Measurements from ENCODE around the gene CLASP1.
"Not testable (repeated sequence)": the region's sequence is repeated elsewhere in the genome, so short reads cannot be mapped to it uniquely, and the experiment has no call there.

Gene CLASP1

DNA sequence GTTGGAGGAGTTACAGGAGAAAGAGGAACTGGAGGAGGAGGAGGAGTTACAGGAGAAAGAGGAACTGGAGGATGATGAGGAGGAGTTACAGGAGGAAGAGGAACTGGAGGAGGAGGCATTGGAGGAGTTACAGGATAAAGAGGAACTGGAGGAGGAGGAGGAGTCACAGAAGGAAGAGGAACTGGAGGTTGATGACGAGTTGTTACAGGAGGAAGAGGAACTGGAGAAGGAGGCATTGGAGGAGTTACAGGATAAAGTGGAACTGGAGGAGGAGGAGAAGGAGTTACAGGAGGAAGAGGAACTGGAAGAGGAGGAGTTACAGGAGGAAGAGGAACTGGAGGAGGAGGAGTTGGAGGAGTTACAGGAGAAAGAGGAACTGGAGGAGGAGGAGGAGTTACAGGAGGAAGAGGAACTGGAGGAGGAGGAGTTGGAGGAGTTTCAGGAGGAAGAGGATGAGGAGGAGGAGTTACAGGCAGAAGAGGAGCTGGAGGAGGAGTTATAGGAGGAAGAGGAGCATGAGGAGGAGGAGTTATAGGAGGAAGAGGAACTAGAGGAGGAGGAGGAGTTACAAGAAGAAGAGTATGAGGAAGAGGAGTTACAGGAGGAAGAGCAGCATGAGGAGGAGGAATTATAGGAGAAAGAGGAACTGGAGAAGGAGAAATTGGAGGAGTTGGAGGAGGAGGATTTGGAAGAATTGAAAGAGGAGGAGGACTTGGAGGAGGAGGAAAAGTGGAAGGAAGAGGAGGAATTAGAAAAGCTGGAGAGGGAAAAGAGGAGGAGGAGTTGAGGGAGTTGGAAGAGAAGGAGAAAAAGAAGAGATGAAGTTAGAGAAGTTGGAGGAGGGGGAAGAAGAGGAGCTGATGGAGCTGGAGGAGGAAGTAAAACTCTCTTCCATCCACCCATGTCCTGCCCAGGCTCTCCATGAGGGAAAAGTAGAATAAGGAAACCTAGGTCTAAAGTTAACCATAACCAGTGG lies 37.2 kb downstream of the CLASP1 start:
- TF ChIP-seq, protein P1, sequence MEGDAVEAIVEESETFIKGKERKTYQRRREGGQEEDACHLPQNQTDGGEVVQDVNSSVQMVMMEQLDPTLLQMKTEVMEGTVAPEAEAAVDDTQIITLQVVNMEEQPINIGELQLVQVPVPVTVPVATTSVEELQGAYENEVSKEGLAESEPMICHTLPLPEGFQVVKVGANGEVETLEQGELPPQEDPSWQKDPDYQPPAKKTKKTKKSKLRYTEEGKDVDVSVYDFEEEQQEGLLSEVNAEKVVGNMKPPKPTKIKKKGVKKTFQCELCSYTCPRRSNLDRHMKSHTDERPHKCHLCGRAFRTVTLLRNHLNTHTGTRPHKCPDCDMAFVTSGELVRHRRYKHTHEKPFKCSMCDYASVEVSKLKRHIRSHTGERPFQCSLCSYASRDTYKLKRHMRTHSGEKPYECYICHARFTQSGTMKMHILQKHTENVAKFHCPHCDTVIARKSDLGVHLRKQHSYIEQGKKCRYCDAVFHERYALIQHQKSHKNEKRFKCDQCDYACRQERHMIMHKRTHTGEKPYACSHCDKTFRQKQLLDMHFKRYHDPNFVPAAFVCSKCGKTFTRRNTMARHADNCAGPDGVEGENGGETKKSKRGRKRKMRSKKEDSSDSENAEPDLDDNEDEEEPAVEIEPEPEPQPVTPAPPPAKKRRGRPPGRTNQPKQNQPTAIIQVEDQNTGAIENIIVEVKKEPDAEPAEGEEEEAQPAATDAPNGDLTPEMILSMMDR (IDR thresholded peaks at IDR 0.05; ENCODE audit: low read length): no peak
- no peak for TF ChIP-seq EZH2 (IDR thresholded peaks at IDR 0.05; ENCODE audit: borderline replicate concordance, low read length)
- Histone ChIP-seq H3K36me3 (ENCODE audit: insufficient read depth, low read length) (peaks cover 20% of the 10 kb centered on the region), H3K79me2 (ENCODE audit: insufficient read depth, low read length) (peaks cover 41% of the 10 kb centered on the region), H2AFZ (ENCODE audit: low read length) (no peak overlapping the region), H3K4me3 (ENCODE audit: low read depth, low read length, poor library complexity, severe bottlenecking) (no peak overlapping the region), H3F3A (ENCODE audit: insufficient read depth, low read length) (peaks cover 7% of the 10 kb centered on the region), H3K27me3 (ENCODE audit: insufficient read depth, low read length) (no peaks in the 10 kb centered on the region), H3K9me3 (ENCODE audit: low read length) (0 out of 2 replicates have a peak, but pooled peaks cover 2% of the 10 kb centered on the region), H3K27ac (ENCODE audit: low read depth, low read length, poor library complexity, severe bottlenecking) (peak overlapping the region; percentile 65), H3K9me2 (ENCODE audit: low read depth, low read length) (no peaks in the 10 kb centered on the region), H3K9ac (ENCODE audit: low read length) (no peak overlapping the region), H4K20me1 (ENCODE audit: insufficient read depth, low read length) (no peaks in the 10 kb centered on the region), H3K4me1 (ENCODE audit: insufficient read depth, low read length, severe bottlenecking) (peaks cover 8% of the 10 kb centered on the region), H3K4me2 (ENCODE audit: low read length) (no peak overlapping the region)

DNA sequence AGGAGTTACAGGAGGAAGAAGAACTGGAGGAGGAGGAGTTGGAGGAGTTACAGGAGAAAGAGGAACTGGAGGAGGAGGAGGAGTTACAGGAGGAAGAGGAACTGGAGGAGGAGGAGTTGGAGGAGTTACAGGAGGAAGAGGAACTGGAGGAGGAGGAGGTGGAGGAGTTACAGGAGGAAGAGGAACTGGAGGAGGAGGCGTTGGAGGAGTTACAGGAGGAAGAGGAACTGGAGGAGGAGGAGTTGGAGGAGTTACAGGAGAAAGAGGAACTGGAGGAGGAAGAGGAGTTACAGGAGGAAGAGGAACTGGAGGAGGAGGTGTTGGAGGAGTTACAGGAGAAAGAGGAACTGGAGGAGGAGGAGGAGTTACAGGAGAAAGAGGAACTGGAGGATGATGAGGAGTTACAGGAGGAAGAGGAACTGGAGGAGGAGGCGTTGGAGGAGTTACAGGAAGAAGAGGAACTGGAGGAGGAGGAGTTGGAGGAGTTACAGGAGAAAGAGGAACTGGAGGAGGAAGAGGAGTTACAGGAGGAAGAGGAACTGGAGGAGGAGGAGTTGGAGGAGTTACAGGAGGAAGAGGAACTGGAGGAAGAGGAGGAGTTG lies 38.1 kb downstream of the CLASP1 start:
- not testable (repeated sequence) for H4K20me1 ChIP-seq (ENCODE audit: insufficient read depth, low read length); H2AFZ ChIP-seq (ENCODE audit: low read length); H3K9ac ChIP-seq (ENCODE audit: low read length); H3K9me2 ChIP-seq (ENCODE audit: low read depth, low read length); H3F3A ChIP-seq (ENCODE audit: insufficient read depth, low read length); H3K4me3 ChIP-seq (ENCODE audit: low read depth, low read length, poor library complexity, severe bottlenecking); H3K9me3 ChIP-seq (ENCODE audit: low read length); H3K27me3 ChIP-seq (ENCODE audit: insufficient read depth, low read length); H3K4me2 ChIP-seq (ENCODE audit: low read length); H3K4me1 ChIP-seq (ENCODE audit: insufficient read depth, low read length, severe bottlenecking)
- Histone ChIP-seq H3K79me2 (ENCODE audit: insufficient read depth, low read length) (peaks cover 33% of the 10 kb centered on the region), H3K36me3 (ENCODE audit: insufficient read depth, low read length) (peaks cover 20% of the 10 kb centered on the region), H3K27ac (ENCODE audit: low read depth, low read length, poor library complexity, severe bottlenecking) (peak overlapping the region; percentile 65)

DNA sequence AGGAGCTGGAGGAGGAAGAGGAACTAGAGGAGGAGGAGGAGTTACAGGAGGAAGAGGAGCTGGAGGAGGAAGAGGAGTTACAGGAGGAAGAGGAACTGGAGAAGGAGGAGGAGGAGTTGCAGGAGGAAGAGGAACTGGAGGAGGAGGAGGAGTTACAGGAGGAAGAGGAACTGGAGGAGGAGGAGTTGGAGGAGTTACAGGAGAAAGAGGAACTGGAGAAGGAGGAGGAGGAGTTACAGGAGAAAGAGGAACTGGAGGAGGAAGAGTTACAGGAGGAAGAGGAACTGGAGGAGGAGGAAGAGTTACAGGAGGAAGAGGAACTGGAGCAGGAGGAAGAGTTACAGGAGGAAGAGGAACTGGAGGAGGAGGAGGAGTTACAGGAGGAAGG lies 38.8 kb downstream of the CLASP1 start:
- not testable (repeated sequence) for H4K20me1 ChIP-seq (ENCODE audit: insufficient read depth, low read length); H3K9me2 ChIP-seq (ENCODE audit: low read depth, low read length); H3F3A ChIP-seq (ENCODE audit: insufficient read depth, low read length); H3K9me3 ChIP-seq (ENCODE audit: low read length); H3K9ac ChIP-seq (ENCODE audit: low read length); H3K4me3 ChIP-seq (ENCODE audit: low read depth, low read length, poor library complexity, severe bottlenecking); H2AFZ ChIP-seq (ENCODE audit: low read length); H3K4me2 ChIP-seq (ENCODE audit: low read length); H3K4me1 ChIP-seq (ENCODE audit: insufficient read depth, low read length, severe bottlenecking); H3K27me3 ChIP-seq (ENCODE audit: insufficient read depth, low read length)
- peaks cover 28% of the 10 kb centered on the region for H3K79me2 ChIP-seq (ENCODE audit: insufficient read depth, low read length)
- peaks cover 26% of the 10 kb centered on the region for H3K36me3 ChIP-seq (ENCODE audit: insufficient read depth, low read length)
- peak overlapping the region; percentile 65 for H3K27ac ChIP-seq (ENCODE audit: low read depth, low read length, poor library complexity, severe bottlenecking)

DNA sequence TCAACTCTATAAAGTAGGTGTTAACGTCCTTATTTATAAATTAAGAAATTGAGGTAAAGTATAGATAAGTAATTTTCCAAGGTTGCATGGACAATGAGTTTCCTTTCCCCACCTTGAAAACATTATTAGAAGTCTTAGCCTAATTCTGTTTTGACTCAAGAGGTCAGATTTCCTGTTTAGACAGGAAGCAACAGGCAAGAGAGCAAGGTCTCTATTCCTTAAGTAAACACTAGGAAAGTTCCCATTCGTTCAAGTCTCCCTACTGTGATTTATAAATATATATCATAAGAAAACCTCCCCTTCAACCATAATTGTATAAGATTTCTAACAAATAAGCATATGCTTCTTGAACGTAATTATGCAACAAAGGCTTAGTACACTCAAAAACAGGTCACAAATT lies 40.3 kb downstream of the CLASP1 start:
- H3K79me2 ChIP-seq (ENCODE audit: insufficient read depth, low read length): peaks cover 23% of the 10 kb centered on the region
- H3K9me2 ChIP-seq (ENCODE audit: low read depth, low read length): no peaks in the 10 kb centered on the region
- H3K36me3 ChIP-seq (ENCODE audit: insufficient read depth, low read length): peaks cover 25% of the 10 kb centered on the region

More for the DNA sequence above, 40.3 kb downstream of the CLASP1 start:
- Histone ChIP-seq H3K4me3 (ENCODE audit: low read depth, low read length, poor library complexity, severe bottlenecking) (no peak overlapping the region), H3K4me2 (ENCODE audit: low read length) (no peak overlapping the region), H3F3A (ENCODE audit: insufficient read depth, low read length) (peaks cover 7% of the 10 kb centered on the region), H3K9me3 (ENCODE audit: low read length) (0 out of 2 replicates have a peak, but pooled peaks cover 2% of the 10 kb centered on the region), H3K27me3 (ENCODE audit: insufficient read depth, low read length) (no peaks in the 10 kb centered on the region), H4K20me1 (ENCODE audit: insufficient read depth, low read length) (no peaks in the 10 kb centered on the region), H3K27ac (ENCODE audit: low read depth, low read length, poor library complexity, severe bottlenecking) (no peak overlapping the region), H3K9ac (ENCODE audit: low read length) (no peak overlapping the region), H3K4me1 (ENCODE audit: insufficient read depth, low read length, severe bottlenecking) (no peaks in the 10 kb centered on the region), H2AFZ (ENCODE audit: low read length) (no peak overlapping the region)
- TF ChIP-seq, protein P1 (IDR thresholded peaks at IDR 0.05; ENCODE audit: low read length): no peak
- no peak for TF ChIP-seq EZH2 (IDR thresholded peaks at IDR 0.05; ENCODE audit: borderline replicate concordance, low read length)

Data from OCI-LY1 (cell line).